SIG-M5 treated with dmso at 0.1 percent for 504 hours (cell line): ENCODE results near the gene STK32C.

Experiments
- DNase-seq: peaks from one replicate; lab custom pipeline; 2025; ENCODE audit not compliant: unreplicated experiment; lab: John Stamatoyannopoulos, UW

The STK32C gene

GRCh38 chr10:132174237-132174636 lies 133.5 kb downstream of the STK32C start:
- DNase-seq: no peak

GRCh38 chr10:132173185-132173584 lies 134.6 kb downstream of the STK32C start:
- DNase-seq: no peak

- no peak for DNase-seq
Observed at GRCh38 chr10:132172091-132173066, 135.4 kb downstream of the STK32C start.

- no peak for DNase-seq
Observed at GRCh38 chr10:132170561-132171361, 137.0 kb downstream of the STK32C start.

- no peak for DNase-seq
Observed at GRCh38 chr10:132169766-132170560, 137.8 kb downstream of the STK32C start.

- no peak for DNase-seq
Observed at GRCh38 chr10:132169031-132169765, 138.6 kb downstream of the STK32C start.

GRCh38 chr10:132168571-132169030 lies 139.1 kb downstream of the STK32C start:
- no peak for DNase-seq

- DNase-seq: no peak
Observed at GRCh38 chr10:132167976-132168375, 139.8 kb downstream of the STK32C start.

GRCh38 chr10:132167041-132167674 lies 140.6 kb downstream of the STK32C start:
- no peak for DNase-seq

- no peak for DNase-seq
Observed at GRCh38 chr10:132166216-132166950, 141.4 kb downstream of the STK32C start.

GRCh38 chr10:132165416-132165980 lies 142.3 kb downstream of the STK32C start:
- no peak for DNase-seq

- DNase-seq: peak; percentile 2
Observed at GRCh38 chr10:132164761-132165278, 142.9 kb downstream of the STK32C start.

- DNase-seq: no peak
Observed at GRCh38 chr10:132163826-132164515, 143.8 kb downstream of the STK32C start.

GRCh38 chr10:132163278-132163765 lies 144.4 kb downstream of the STK32C start:
- DNase-seq: peak; percentile 43

GRCh38 chr10:132162590-132163277 lies 145.0 kb downstream of the STK32C start:
- no peak for DNase-seq

GRCh38 chr10:132162021-132162531 lies 145.7 kb downstream of the STK32C start:
- DNase-seq: no peak
